Choroid plexus epithelial cell (primary cell): Measurements from ENCODE around the gene ATP7A.
A peak's percentile ranks its signal among the peaks of the same experiment; 100 is the strongest.

ENCODE experiments used
- DNase-seq: peaks from one replicate; pipeline ENCODE4 v3.0.0-alpha.2; 2010; ENCODE audit warnings: low read depth
- H3K4me3 ChIP-seq: 2 replicates; pipeline ENCODE4 v1.5.1; 2011; ENCODE audit warnings: low read depth, mild to moderate bottlenecking, control low read depth, low read length, moderate library complexity
- CTCF ChIP-seq: conservative IDR thresholded peaks from 2 replicates; pipeline ENCODE4 v1.5.1; 2011; ENCODE audit warnings: low read depth, mild to moderate bottlenecking, control low read depth, inconsistent platforms, low read length, moderate library complexity

Gene ATP7A

GRCh38 chrX:77945910-77946545 is 35.5 kb downstream of the ATP7A start:
- TF ChIP-seq CTCF, result no peak
- no peak overlapping the region for H3K4me3 ChIP-seq
- no peak for DNase-seq

GRCh38 chrX:77946571-77946970 is 36.1 kb downstream of the ATP7A start:
- no peak for TF ChIP-seq CTCF
- no peak overlapping the region for H3K4me3 ChIP-seq
- DNase-seq, result no peak

- DNase-seq, result no peak
- no peak for TF ChIP-seq CTCF
- H3K4me3 ChIP-seq, result no peak overlapping the region
These were observed 39.3 kb downstream of the ATP7A start for GRCh38 chrX:77949840-77950239.

- DNase-seq, result no peak
- no peak for TF ChIP-seq CTCF
- no peak overlapping the region for H3K4me3 ChIP-seq
These were observed 41.7 kb downstream of the ATP7A start for GRCh38 chrX:77952173-77952572.

DNA sequence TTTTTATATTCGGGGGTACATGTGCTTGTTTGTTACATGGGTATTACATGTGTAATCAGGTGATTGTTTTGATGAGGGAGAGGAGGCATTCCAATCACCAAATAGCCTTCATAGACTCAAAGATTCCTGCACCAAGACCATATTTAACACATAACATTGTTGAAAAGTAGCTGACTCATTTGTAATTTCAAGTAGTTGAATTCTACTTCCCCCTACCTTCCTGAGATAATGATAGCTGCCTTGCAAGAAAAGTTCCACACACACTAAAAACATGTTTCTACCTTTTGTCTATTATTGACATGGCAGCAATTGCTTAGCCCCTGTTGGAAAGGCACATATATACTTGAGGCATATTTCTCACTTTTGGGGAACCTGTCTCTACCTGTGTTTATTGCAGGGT is 42.8 kb downstream of the ATP7A start:
- DNase-seq, result peak; percentile 10
- no peak overlapping the region for H3K4me3 ChIP-seq
- TF ChIP-seq CTCF, result no peak

DNA sequence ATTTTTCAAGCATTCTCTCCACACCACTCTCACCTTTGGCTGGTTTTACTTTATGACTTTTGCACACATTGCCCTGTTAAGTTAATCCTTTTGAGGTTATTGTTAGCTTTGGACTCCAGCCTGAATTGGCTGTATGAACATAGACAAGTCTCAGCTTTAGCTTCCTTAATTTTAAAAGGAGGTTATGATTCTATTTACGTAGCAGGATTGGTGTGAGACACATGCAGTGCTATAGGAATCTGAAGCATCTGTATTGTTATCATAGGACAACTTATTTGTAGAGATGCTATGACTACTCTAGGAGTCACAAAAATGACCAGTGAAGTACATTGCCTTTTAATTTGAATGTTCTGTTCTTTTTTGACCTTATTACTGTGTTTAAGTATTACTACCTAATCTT is 43.2 kb downstream of the ATP7A start:
- H3K4me3 ChIP-seq, result no peak overlapping the region
- TF ChIP-seq CTCF, result no peak
- peak; percentile 54 for DNase-seq

- no peak overlapping the region for H3K4me3 ChIP-seq
- no peak for DNase-seq
- TF ChIP-seq CTCF, result no peak
These were observed 50.1 kb downstream of the ATP7A start for GRCh38 chrX:77960567-77960966.
